ENCODE results near the gene TSPAN9. TPM values are rescaled to one million over a fixed set of nuclear protein-coding genes. Genes with fewer than 3 reads are reported as not detected.

Gene TSPAN9
- total and polyA plus RNA-seq, 9 of the 15 experiments (the other 6 are each of a cell fraction or from before 2014, with no cell fraction given) = 0.23 to 2.1 (median 0.60) TPM; not detected in 2

GRCh38 chr12:3242199-3242863 lies 165.2 kb downstream of the TSPAN9 start:
- H3K9ac ChIP-seq (ENCODE audit: insufficient read depth in 1 of 2, low read depth in 2 of 2, low read length in 2 of 2) = no peak overlapping the region
- no peaks in the 10 kb centered on the region for H3K36me3 ChIP-seq (ENCODE audit: control insufficient read depth, insufficient read depth, low read length)
- H4K20me1 ChIP-seq (replicated peaks; ENCODE audit: control insufficient read depth, insufficient read depth, low read length) = 0 out of 2 replicates have a peak, but pooled peaks cover 4% of the 10 kb centered on the region
- H3K27ac ChIP-seq (ENCODE audit: extremely low read depth, low read depth, low read length) = no peak overlapping the region
- ATAC-seq (no peak), DNase-seq (ENCODE audit: extremely low read depth in 1 of 4, low spot score in 3 of 4) (no peak), FAIRE-seq (no peak)
- intact Hi-C loops (cut with micrococcal nuclease) = no loop called here
- ChIA-PET CTCF (ENCODE audit: low intra/inter-chr PET ratio) (no interaction called here), POLR2A (interaction anchor here (0.9 kb wide), 1 partner anchor 22 kb away, joined by 3 read pairs; no protein-coding TSS in a partner anchor)
- 0% methylated on average over 5 of the region's 10 CpGs for WGBS (ENCODE audit: insufficient coverage, low coverage, missing lambda C conversion rate)
- no peaks in the 10 kb centered on the region for H3K4me1 ChIP-seq (replicated peaks in 1 of 2; ENCODE audit: control insufficient read depth in 2 of 2, insufficient read depth in 2 of 2, low read length in 2 of 2)
- in situ Hi-C loops (cut with MboI) = no loop called here
- H3K27me3 ChIP-seq (ENCODE audit: control insufficient read depth in 2 of 2, insufficient read depth in 2 of 2, low read length in 2 of 2) = peaks cover 2 to 26% of the 10 kb centered on the region in 2 experiments; a peak in 4 of 5 replicates
- no peaks in the 10 kb centered on the region for H3K9me1 ChIP-seq (ENCODE audit: control insufficient read depth, insufficient read depth, low read length)
- TF ChIP-seq RBFOX2 (IDR thresholded peaks at IDR 0.05; ENCODE audit: low read depth, low read length) = no peak
- TF ChIP-seq, protein P1, sequence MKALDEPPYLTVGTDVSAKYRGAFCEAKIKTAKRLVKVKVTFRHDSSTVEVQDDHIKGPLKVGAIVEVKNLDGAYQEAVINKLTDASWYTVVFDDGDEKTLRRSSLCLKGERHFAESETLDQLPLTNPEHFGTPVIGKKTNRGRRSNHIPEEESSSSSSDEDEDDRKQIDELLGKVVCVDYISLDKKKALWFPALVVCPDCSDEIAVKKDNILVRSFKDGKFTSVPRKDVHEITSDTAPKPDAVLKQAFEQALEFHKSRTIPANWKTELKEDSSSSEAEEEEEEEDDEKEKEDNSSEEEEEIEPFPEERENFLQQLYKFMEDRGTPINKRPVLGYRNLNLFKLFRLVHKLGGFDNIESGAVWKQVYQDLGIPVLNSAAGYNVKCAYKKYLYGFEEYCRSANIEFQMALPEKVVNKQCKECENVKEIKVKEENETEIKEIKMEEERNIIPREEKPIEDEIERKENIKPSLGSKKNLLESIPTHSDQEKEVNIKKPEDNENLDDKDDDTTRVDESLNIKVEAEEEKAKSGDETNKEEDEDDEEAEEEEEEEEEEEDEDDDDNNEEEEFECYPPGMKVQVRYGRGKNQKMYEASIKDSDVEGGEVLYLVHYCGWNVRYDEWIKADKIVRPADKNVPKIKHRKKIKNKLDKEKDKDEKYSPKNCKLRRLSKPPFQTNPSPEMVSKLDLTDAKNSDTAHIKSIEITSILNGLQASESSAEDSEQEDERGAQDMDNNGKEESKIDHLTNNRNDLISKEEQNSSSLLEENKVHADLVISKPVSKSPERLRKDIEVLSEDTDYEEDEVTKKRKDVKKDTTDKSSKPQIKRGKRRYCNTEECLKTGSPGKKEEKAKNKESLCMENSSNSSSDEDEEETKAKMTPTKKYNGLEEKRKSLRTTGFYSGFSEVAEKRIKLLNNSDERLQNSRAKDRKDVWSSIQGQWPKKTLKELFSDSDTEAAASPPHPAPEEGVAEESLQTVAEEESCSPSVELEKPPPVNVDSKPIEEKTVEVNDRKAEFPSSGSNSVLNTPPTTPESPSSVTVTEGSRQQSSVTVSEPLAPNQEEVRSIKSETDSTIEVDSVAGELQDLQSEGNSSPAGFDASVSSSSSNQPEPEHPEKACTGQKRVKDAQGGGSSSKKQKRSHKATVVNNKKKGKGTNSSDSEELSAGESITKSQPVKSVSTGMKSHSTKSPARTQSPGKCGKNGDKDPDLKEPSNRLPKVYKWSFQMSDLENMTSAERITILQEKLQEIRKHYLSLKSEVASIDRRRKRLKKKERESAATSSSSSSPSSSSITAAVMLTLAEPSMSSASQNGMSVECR (CRISPR knock-in tag; IDR thresholded peaks at IDR 0.05) = no peak
- no peak for TF ChIP-seq MBD2 (IDR thresholded peaks at IDR 0.05; ENCODE audit: borderline replicate concordance, low read depth)
- TF ChIP-seq, protein P2, sequence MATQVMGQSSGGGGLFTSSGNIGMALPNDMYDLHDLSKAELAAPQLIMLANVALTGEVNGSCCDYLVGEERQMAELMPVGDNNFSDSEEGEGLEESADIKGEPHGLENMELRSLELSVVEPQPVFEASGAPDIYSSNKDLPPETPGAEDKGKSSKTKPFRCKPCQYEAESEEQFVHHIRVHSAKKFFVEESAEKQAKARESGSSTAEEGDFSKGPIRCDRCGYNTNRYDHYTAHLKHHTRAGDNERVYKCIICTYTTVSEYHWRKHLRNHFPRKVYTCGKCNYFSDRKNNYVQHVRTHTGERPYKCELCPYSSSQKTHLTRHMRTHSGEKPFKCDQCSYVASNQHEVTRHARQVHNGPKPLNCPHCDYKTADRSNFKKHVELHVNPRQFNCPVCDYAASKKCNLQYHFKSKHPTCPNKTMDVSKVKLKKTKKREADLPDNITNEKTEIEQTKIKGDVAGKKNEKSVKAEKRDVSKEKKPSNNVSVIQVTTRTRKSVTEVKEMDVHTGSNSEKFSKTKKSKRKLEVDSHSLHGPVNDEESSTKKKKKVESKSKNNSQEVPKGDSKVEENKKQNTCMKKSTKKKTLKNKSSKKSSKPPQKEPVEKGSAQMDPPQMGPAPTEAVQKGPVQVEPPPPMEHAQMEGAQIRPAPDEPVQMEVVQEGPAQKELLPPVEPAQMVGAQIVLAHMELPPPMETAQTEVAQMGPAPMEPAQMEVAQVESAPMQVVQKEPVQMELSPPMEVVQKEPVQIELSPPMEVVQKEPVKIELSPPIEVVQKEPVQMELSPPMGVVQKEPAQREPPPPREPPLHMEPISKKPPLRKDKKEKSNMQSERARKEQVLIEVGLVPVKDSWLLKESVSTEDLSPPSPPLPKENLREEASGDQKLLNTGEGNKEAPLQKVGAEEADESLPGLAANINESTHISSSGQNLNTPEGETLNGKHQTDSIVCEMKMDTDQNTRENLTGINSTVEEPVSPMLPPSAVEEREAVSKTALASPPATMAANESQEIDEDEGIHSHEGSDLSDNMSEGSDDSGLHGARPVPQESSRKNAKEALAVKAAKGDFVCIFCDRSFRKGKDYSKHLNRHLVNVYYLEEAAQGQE (IDR thresholded peaks at IDR 0.05; ENCODE audit: borderline replicate concordance) = no peak
- TF ChIP-seq, protein P2 (CRISPR knock-in tag; IDR thresholded peaks at IDR 0.05; ENCODE audit: low read depth) = no peak
- no peak overlapping the region for H3K4me3 ChIP-seq
- no peak overlapping the region for H2AFZ ChIP-seq (ENCODE audit: low read depth, low read length)
- H3K4me2 ChIP-seq (ENCODE audit: insufficient read depth, low read length) = no peak overlapping the region
- H3K79me2 ChIP-seq (ENCODE audit: control insufficient read depth, insufficient read depth, low read length) = no peaks in the 10 kb centered on the region
- H3K9me3 ChIP-seq (replicated peaks; ENCODE audit: control insufficient read depth, insufficient read depth, low read depth, low read length) = no peaks in the 10 kb centered on the region
- BruUV-seq (replicated peaks) = no TSS peak

Data from K562 (cell line).